GM10266 (cell line): ENCODE data around the gene ZNF655.
"Not testable (repeated sequence)": the region's sequence is repeated elsewhere in the genome, so short reads cannot be mapped to it uniquely, and the experiment has no call there.

ENCODE experiments used
- DNase-seq: peaks from one replicate; pipeline ENCODE4 v3.0.0; 2012; ENCODE audit errors: extremely low spot score
- CTCF ChIP-seq: IDR thresholded peaks from 2 replicates; pipeline ENCODE4 v1.5.1; 2012; ENCODE audit warnings: mild to moderate bottlenecking, low read depth; ENCODE audit not compliant: control insufficient read depth, insufficient read depth; ENCODE audit errors: missing control alignments

ZNF655 gene

GRCh38 chr7:99573257-99573656, 14.8 kb downstream of the ZNF655 start:
- DNase-seq: no peak

GRCh38 chr7:99576251-99576650, 17.8 kb downstream of the ZNF655 start:
- no peak for TF ChIP-seq CTCF
- no peak for DNase-seq

More at GRCh38 chr7:99573257-99573656, 14.8 kb downstream of the ZNF655 start:
- no peak for TF ChIP-seq CTCF

- TF ChIP-seq CTCF: no peak
- no peak for DNase-seq
Observed at GRCh38 chr7:99579281-99579955, 21.0 kb downstream of the ZNF655 start.

GRCh38 chr7:99579956-99580777, 21.7 kb downstream of the ZNF655 start:
- no peak for DNase-seq
- peak; percentile 57 for TF ChIP-seq CTCF

- DNase-seq: not testable (repeated sequence)
Observed at GRCh38 chr7:99580778-99581332, 22.4 kb downstream of the ZNF655 start.

GRCh38 chr7:99588868-99589267, 30.4 kb downstream of the ZNF655 start:
- no peak for TF ChIP-seq CTCF
- no peak for DNase-seq

- DNase-seq: no peak
- no peak for TF ChIP-seq CTCF
Observed at GRCh38 chr7:99594948-99595745, 36.7 kb downstream of the ZNF655 start.
